ENCODE data around the gene CACTIN. TPM values are rescaled to one million over a fixed set of nuclear protein-coding genes. Genes with fewer than 3 reads are reported as not detected.
A peak's percentile ranks its signal among the peaks of the same experiment; 100 is the strongest.

The CACTIN gene
- total and polyA plus RNA-seq, 8 donors, result 6.8 to 27.2 (median 12.9) TPM

- TF ChIP-seq CTCF (IDR thresholded peaks at IDR 0.05), result no peak
- 80 to 83% methylated on average over 19 of the region's 19 CpGs for WGBS, 2 donors
- no peak for DNase-seq
These were observed 17.9 kb upstream of the CACTIN start for GRCh38 chr19:3644351-3645066.

GRCh38 chr19:3643674-3644313, 17.2 kb upstream of the CACTIN start:
- Histone ChIP-seq H3K4me3 (no peak overlapping the region), H3K4me1 (no peaks in the 10 kb centered on the region), H3K9me3 (no peaks in the 10 kb centered on the region), H3K27ac (no peak overlapping the region), H3K27me3 (no peaks in the 10 kb centered on the region), H3K36me3 (peaks cover 0 to 7% (median 0%) of the 10 kb centered on the region in 3 donors)
- TF ChIP-seq CTCF (IDR thresholded peaks at IDR 0.05), result no peak
- 95 to 97% methylated on average over 25 to 28 of the region's 28 CpGs for WGBS, 2 donors
- ATAC-seq (no peak), FAIRE-seq (no peak), DNase-seq (peak in 1 of 6 donors; percentile 77)
- intact Hi-C loops (cut with DNase I), result no loop called here

More at GRCh38 chr19:3644351-3645066, 17.9 kb upstream of the CACTIN start:
- Histone ChIP-seq H3K9me3 (no peaks in the 10 kb centered on the region), H3K4me3 (no peak overlapping the region), H3K27me3 (no peaks in the 10 kb centered on the region), H3K36me3 (peaks cover 0 to under 1% (median 0%) of the 10 kb centered on the region in 3 donors), H3K4me1 (no peaks in the 10 kb centered on the region), H3K27ac (no peak overlapping the region)
- no peak for FAIRE-seq
- ATAC-seq, result peak in 3 of 4 donors; percentile 15 to 37 (median 36)
- intact Hi-C loops (cut with DNase I), result no loop called here

- DNase-seq (peak in 1 of 6 donors; percentile 72), FAIRE-seq (no peak), ATAC-seq (no peak)
- Histone ChIP-seq H3K27me3 (no peaks in the 10 kb centered on the region), H3K4me3 (no peak overlapping the region), H3K9me3 (no peaks in the 10 kb centered on the region), H3K36me3 (peaks cover 0 to 9% (median 0%) of the 10 kb centered on the region in 3 donors), H3K27ac (no peak overlapping the region), H3K4me1 (no peaks in the 10 kb centered on the region)
- intact Hi-C loops (cut with DNase I), result no loop called here
- no peak for TF ChIP-seq CTCF (IDR thresholded peaks at IDR 0.05)
- WGBS, 2 donors, result 90 to 92% methylated on average over 32 to 36 of the region's 36 CpGs
These were observed 16.5 kb upstream of the CACTIN start for GRCh38 chr19:3642987-3643673.

GRCh38 chr19:3642296-3642695, 15.7 kb upstream of the CACTIN start:
- H3K4me1 ChIP-seq, result no peaks in the 10 kb centered on the region
- DNase-seq, result peak in 1 of 6 donors; percentile 44
- intact Hi-C loops (cut with DNase I), result no loop called here
- H3K9me3 ChIP-seq, result no peaks in the 10 kb centered on the region
- no peaks in the 10 kb centered on the region for H3K27me3 ChIP-seq
- TF ChIP-seq CTCF (IDR thresholded peaks at IDR 0.05), result no peak
- peaks cover 0 to 9% (median 0%) of the 10 kb centered on the region in 3 donors for H3K36me3 ChIP-seq
- 92 to 93% methylated on average over 17 of the region's 17 CpGs for WGBS, 2 donors
- FAIRE-seq, result no peak
- H3K27ac ChIP-seq, result no peak overlapping the region
- ATAC-seq, result no peak
- no peak overlapping the region for H3K4me3 ChIP-seq
